H9 (cell line): Measurements from ENCODE around the gene COPG1. TPM values are rescaled to one million over a fixed set of nuclear protein-coding genes. Genes with fewer than 3 reads are reported as not detected.

ENCODE experiments used
- DNase-seq: peaks from one replicate; pipeline ENCODE4 v3.0.0-alpha.2; 2017
- H2AFZ ChIP-seq: one replicate; pipeline ENCODE4 v1.6.1; 2013; ENCODE audit warnings: mild to moderate bottlenecking, low read length, control low read depth, moderate library complexity
- H2AK5ac ChIP-seq: 2 replicates; pipeline ENCODE4 v1.6.1; 2013; ENCODE audit warnings: low read length, control low read depth, mixed read lengths; ENCODE audit not compliant: insufficient read length
- H2BK120ac ChIP-seq: one replicate; pipeline ENCODE4 v1.6.1; 2013; ENCODE audit warnings: low read depth, mild to moderate bottlenecking, low read length, control low read depth, inconsistent platforms; ENCODE audit not compliant: poor library complexity, severe bottlenecking
- H2BK12ac ChIP-seq: 2 replicates; pipeline ENCODE4 v1.6.1; 2013; ENCODE audit warnings: low read length, control low read depth, mixed read lengths, low read depth; ENCODE audit not compliant: insufficient read length
- H2BK15ac ChIP-seq: 2 replicates; pipeline ENCODE4 v1.6.1; 2013; ENCODE audit warnings: low read depth, low read length, control low read depth
- H2BK20ac ChIP-seq: one replicate; pipeline ENCODE4 v1.6.1; 2013; ENCODE audit warnings: low read depth, mild to moderate bottlenecking, low read length, control low read depth, inconsistent platforms; ENCODE audit not compliant: poor library complexity, severe bottlenecking
- H2BK5ac ChIP-seq: 2 replicates; pipeline ENCODE4 v1.6.1; 2013; ENCODE audit warnings: low read length, control low read depth, mixed read lengths; ENCODE audit not compliant: insufficient read length
- H3K14ac ChIP-seq: 2 replicates; pipeline ENCODE4 v1.6.1; 2013; ENCODE audit warnings: low read length, control low read depth; ENCODE audit not compliant: insufficient read depth
- H3K18ac ChIP-seq: 2 replicates; pipeline ENCODE4 v1.6.1; 2013; ENCODE audit warnings: low read depth, mild to moderate bottlenecking, mixed read lengths, low read length, control low read depth; ENCODE audit not compliant: insufficient read length
- H3K23ac ChIP-seq: 2 replicates; pipeline ENCODE4 v1.6.1; 2013; ENCODE audit warnings: low read length, control low read depth, mixed read lengths, low read depth; ENCODE audit not compliant: insufficient read length
- H3K23me2 ChIP-seq: 2 replicates; pipeline ENCODE4 v1.6.1; 2013; ENCODE audit warnings: low read depth, mild to moderate bottlenecking, mixed read lengths, low read length, control low read depth; ENCODE audit not compliant: insufficient read length, poor library complexity, severe bottlenecking
- H3K27ac ChIP-seq: 2 replicates; pipeline ENCODE4 v1.5.1; 2013; ENCODE audit warnings: low read length, control low read depth, mixed read lengths, low read depth; ENCODE audit not compliant: insufficient read length
- H3K27me3 ChIP-seq: 2 replicates; pipeline ENCODE4 v1.6.1; 2013; ENCODE audit warnings: low read length, control low read depth, inconsistent platforms; ENCODE audit not compliant: insufficient read depth
- H3K4ac ChIP-seq: 2 replicates; pipeline ENCODE4 v1.6.1; 2013; ENCODE audit warnings: low read depth, mild to moderate bottlenecking, control low read depth, inconsistent platforms, low read length, moderate library complexity
- H3K4me1 ChIP-seq: 2 replicates; pipeline ENCODE4 v1.6.1; 2013; ENCODE audit warnings: low read length, control low read depth, inconsistent platforms; ENCODE audit not compliant: insufficient read depth
- H3K4me2 ChIP-seq: 2 replicates; pipeline ENCODE4 v1.6.1; 2013; ENCODE audit warnings: low read length, control low read depth, mixed read lengths; ENCODE audit not compliant: insufficient read length, insufficient read depth
- H3K56ac ChIP-seq: 2 replicates; pipeline ENCODE4 v1.6.1; 2013; ENCODE audit warnings: low read depth, mild to moderate bottlenecking, mixed read lengths, low read length, control low read depth; ENCODE audit not compliant: insufficient read length
- H3K79me1 ChIP-seq: 2 replicates; pipeline ENCODE4 v1.6.1; 2013; ENCODE audit warnings: low read depth, mild to moderate bottlenecking, moderate library complexity, low read length, control low read depth, inconsistent platforms; ENCODE audit not compliant: insufficient read depth, poor library complexity, severe bottlenecking
- H3K79me2 ChIP-seq: 2 replicates; pipeline ENCODE4 v1.6.1; 2013; ENCODE audit warnings: low read length, control low read depth, inconsistent platforms; ENCODE audit not compliant: insufficient read depth
- H3K9ac ChIP-seq: 2 replicates; pipeline ENCODE4 v1.6.1; 2013; ENCODE audit warnings: low read length, control low read depth, mixed read lengths; ENCODE audit not compliant: insufficient read length; ENCODE audit errors: extremely low read depth
- H3K9me3 ChIP-seq: one replicate; pipeline ENCODE4 v1.6.1; 2013; ENCODE audit warnings: low read depth, low read length, inconsistent platforms; ENCODE audit not compliant: control insufficient read depth
- H3T11ph ChIP-seq: one replicate; pipeline ENCODE4 v1.6.1; 2013; ENCODE audit warnings: mild to moderate bottlenecking, low read length, control low read depth, inconsistent platforms
- H4K20me1 ChIP-seq: one replicate; pipeline ENCODE4 v1.6.1; 2013; ENCODE audit not compliant: control insufficient read depth, insufficient read length, insufficient read depth
- H4K5ac ChIP-seq: 2 replicates; pipeline ENCODE4 v1.6.1; 2013; ENCODE audit warnings: low read depth, mild to moderate bottlenecking, mixed read lengths, low read length, control low read depth; ENCODE audit not compliant: insufficient read length
- H4K8ac ChIP-seq: replicated peaks from 2 replicates; pipeline ENCODE4 v1.6.1; 2013; ENCODE audit warnings: low read length, control low read depth, mixed read lengths, low read depth; ENCODE audit not compliant: insufficient read length
- H4K91ac ChIP-seq: 2 replicates; pipeline ENCODE4 v1.6.1; 2013; ENCODE audit warnings: low read depth, mild to moderate bottlenecking, moderate library complexity, mixed read lengths, low read length, control low read depth; ENCODE audit not compliant: insufficient read length
- H3K27ac Mint-ChIP-seq, 3 experiments: 2 replicates in 2 of 3; 3 replicates in 1 of 3; pipeline ENCODE4 v1.8.0; 2020 to 2021; ENCODE audit warnings: mixed read lengths in 3 of 3, mild to moderate bottlenecking in 1 of 3, moderate library complexity in 1 of 3
- H3K27me3 Mint-ChIP-seq: 2 replicates; pipeline ENCODE4 v1.8.0; 2021; ENCODE audit warnings: low read depth, mild to moderate bottlenecking, moderate library complexity, mixed read lengths
- H3K36me3 Mint-ChIP-seq, 3 experiments: 2 replicates in 2 of 3; 3 replicates in 1 of 3; pipeline ENCODE4 v1.8.0; 2020 to 2021; ENCODE audit warnings: low read depth in 3 of 3, mixed read lengths in 3 of 3; ENCODE audit not compliant: insufficient read depth in 1 of 3
- H3K4me1 Mint-ChIP-seq, 2 experiments: 2 replicates each; pipeline ENCODE4 v1.8.0; 2020; ENCODE audit warnings: mixed read lengths in 2 of 2
- H3K4me3 Mint-ChIP-seq, 2 experiments: 2 replicates in 1 of 2; 3 replicates in 1 of 2; pipeline ENCODE4 v1.8.0; 2020 to 2021; ENCODE audit warnings: mild to moderate bottlenecking in 2 of 2, mixed read lengths in 2 of 2, moderate library complexity in 1 of 2
- H3K9me3 Mint-ChIP-seq, 2 experiments: 2 replicates in 1 of 2; 3 replicates in 1 of 2; pipeline ENCODE4 v1.8.0; 2020; ENCODE audit warnings: mild to moderate bottlenecking in 2 of 2, mixed read lengths in 2 of 2, moderate library complexity in 1 of 2
- CTCF ChIP-seq: fragments of 200-600 bp; sonication (generic); conservative IDR thresholded peaks from 3 replicates; pipeline ENCODE4 v1.8.0; 2021; ENCODE audit warnings: antibody characterized with exemption, mild to moderate bottlenecking
- WGBS: extraction: QIAGEN DNeasy Blood & Tissue Kit; methylation state at CpG from one replicate; pipeline ENCODE4 v1.1.7; 2013; ENCODE audit warnings: missing lambda C conversion rate, low lambda C conversion rate, mixed read lengths; ENCODE audit not compliant: insufficient read length; ENCODE audit errors: extremely low coverage; 5-methylcytosine and 5-hydroxymethylcytosine counted together
- microRNA-seq: library from miRNA; unstranded; fragments of <30 nt; microRNA quantifications from one replicate; pipeline ENCODE4, GENCODE V29; 2020; ENCODE audit warnings: borderline microRNAs expressed
- total RNA-seq: library from RNA; stranded (reverse); gene quantifications from 2 replicates; pipeline ENCODE4 v1.2.1, GENCODE V29; 2021

Gene COPG1
- total RNA-seq, 1 experiment from 2014 or later: 147 TPM

GRCh38 chr3:129326595-129326994, 77.2 kb downstream of the COPG1 start:
- Mint-ChIP-seq H3K36me3 (peaks cover 0 to 6% (median 0%) of the 10 kb centered on the region in 3 experiments; a peak in 3 of 7 replicates), H3K4me3 (no peak overlapping the region), H3K9me3 (no peaks in the 10 kb centered on the region), H3K4me1 (no peaks in the 10 kb centered on the region), H3K27ac (no peak overlapping the region), H3K27me3 (no peaks in the 10 kb centered on the region; the same call in 1 of the 2 replicates)
- H3K14ac ChIP-seq: no peak overlapping the region
- H2BK20ac ChIP-seq: no peak overlapping the region
- no peak overlapping the region for H3K56ac ChIP-seq
- H2BK15ac ChIP-seq: no peak overlapping the region
- no peak overlapping the region for H3K23ac ChIP-seq
- no peak overlapping the region for H3K27ac ChIP-seq
- no peak overlapping the region for H2BK12ac ChIP-seq
- H3K79me2 ChIP-seq: no peaks in the 10 kb centered on the region
- no peaks in the 10 kb centered on the region for H3K27me3 ChIP-seq
- H3K18ac ChIP-seq: no peak overlapping the region
- TF ChIP-seq CTCF: no peak
- H4K20me1 ChIP-seq: no peaks in the 10 kb centered on the region
- no peaks in the 10 kb centered on the region for H3K23me2 ChIP-seq
- no peak overlapping the region for H3K9ac ChIP-seq
- H3T11ph ChIP-seq: no peak overlapping the region
- no peak overlapping the region for H2AFZ ChIP-seq
- H4K8ac ChIP-seq: no peak overlapping the region
- H2BK120ac ChIP-seq: no peak overlapping the region
- no CpG with 5 or more reads among the region's 11 CpGs for WGBS
- no peaks in the 10 kb centered on the region for H3K79me1 ChIP-seq
- H3K4me2 ChIP-seq: no peak overlapping the region
- H4K5ac ChIP-seq: no peak overlapping the region
- no peaks in the 10 kb centered on the region for H3K9me3 ChIP-seq
- DNase-seq: no peak
- H2BK5ac ChIP-seq: no peak overlapping the region
- H3K4me1 ChIP-seq: no peaks in the 10 kb centered on the region
- H2AK5ac ChIP-seq: no peak overlapping the region
- H4K91ac ChIP-seq: no peak overlapping the region
- H3K4ac ChIP-seq: no peak overlapping the region

Small RNA genes within 50 kb of the gene (microRNA-seq; reads per million reads assigned to microRNA genes)
- not detected for gene MIR6826

Other genes starting within 250 kb of the COPG1 start
- gene EFCC1, start 248.3 kb upstream of the COPG1 start, total RNA-seq: 0.09 TPM in 1 of 2 replicates, not detected in the other
- gene GP9, start 188.8 kb upstream of the COPG1 start, total RNA-seq: not detected in 2 replicates
- 13.6 and 14.8 TPM in 2 replicates for gene RAB43, start 127.8 kb upstream of the COPG1 start, total RNA-seq
- gene ISY1, start 88.5 kb upstream of the COPG1 start, total RNA-seq: 28.1 TPM in 2 replicates
- gene CNBP, start 65.7 kb upstream of the COPG1 start, total RNA-seq: 433 and 443 TPM in 2 replicates
- gene HMCES, start 29.3 kb downstream of the COPG1 start, total RNA-seq: 51.2 and 52.4 TPM in 2 replicates
- gene EFCAB12, start 179.0 kb downstream of the COPG1 start, total RNA-seq: 0.11 and 0.28 TPM in 2 replicates
- 40.1 and 41.0 TPM in 2 replicates for gene MBD4, start 190.3 kb downstream of the COPG1 start, total RNA-seq
- gene IFT122, start 190.6 kb downstream of the COPG1 start, total RNA-seq: 19.3 and 22.0 TPM in 2 replicates